NB4 (cell line): Measurements from ENCODE around the gene BARHL1.

Experiments
- DNase-seq: peaks from one replicate; pipeline ENCODE4 v3.0.0; 2010; ENCODE audit warnings: low read depth
- H3K4me3 ChIP-seq: one replicate; pipeline ENCODE4 v1.5.1; 2011; ENCODE audit warnings: mild to moderate bottlenecking, low read depth, low read length, moderate library complexity
- CTCF ChIP-seq: IDR thresholded peaks from one replicate; pipeline ENCODE4 v1.5.1; 2012; ENCODE audit warnings: low read depth, low read length
- MAX ChIP-seq: IDR thresholded peaks from 2 replicates; pipeline ENCODE4 v1.6.1; 2011; ENCODE audit warnings: low read depth, low read length
- MYC ChIP-seq: IDR thresholded peaks from 2 replicates; pipeline ENCODE4 v1.6.1; 2011; ENCODE audit warnings: low read depth, low read length
- POLR2A ChIP-seq: IDR thresholded peaks from 2 replicates; pipeline ENCODE4 v1.6.1; 2011; ENCODE audit warnings: mild to moderate bottlenecking; ENCODE audit not compliant: insufficient read length; ENCODE audit errors: extremely low read depth

BARHL1 gene

GRCh38 chr9:132541051-132541450 lies 41.4 kb upstream of the BARHL1 start:
- no peak for DNase-seq
- no peak for TF ChIP-seq MAX
- TF ChIP-seq POLR2A, result no peak
- no peak for TF ChIP-seq MYC
- no peak for TF ChIP-seq CTCF
- no peak overlapping the region for H3K4me3 ChIP-seq

GRCh38 chr9:132541870-132542830 lies 40.3 kb upstream of the BARHL1 start:
- H3K4me3 ChIP-seq, result no peak overlapping the region
- no peak for TF ChIP-seq MYC
- TF ChIP-seq CTCF, result no peak
- TF ChIP-seq POLR2A, result no peak
- no peak for TF ChIP-seq MAX

GRCh38 chr9:132543251-132543650 lies 39.2 kb upstream of the BARHL1 start:
- no peak overlapping the region for H3K4me3 ChIP-seq
- TF ChIP-seq MYC, result no peak
- TF ChIP-seq CTCF, result no peak
- no peak for TF ChIP-seq POLR2A
- no peak for TF ChIP-seq MAX
- DNase-seq, result no peak

More at GRCh38 chr9:132541870-132542830, 40.3 kb upstream of the BARHL1 start:
- DNase-seq, result no peak

- no peak for DNase-seq
- no peak for TF ChIP-seq CTCF
- no peak for TF ChIP-seq POLR2A
- no peak for TF ChIP-seq MAX
- TF ChIP-seq MYC, result no peak
- H3K4me3 ChIP-seq, result no peak overlapping the region
These were observed 38.4 kb upstream of the BARHL1 start for GRCh38 chr9:132543960-132544359.

GRCh38 chr9:132545578-132545977 lies 36.8 kb upstream of the BARHL1 start:
- no peak for DNase-seq
- H3K4me3 ChIP-seq, result no peak overlapping the region
- TF ChIP-seq POLR2A, result no peak
- no peak for TF ChIP-seq CTCF
- TF ChIP-seq MAX, result no peak
- TF ChIP-seq MYC, result no peak
